NOMO-1 treated with dmso at 0.1 percent for 144 hours (cell line): ENCODE measurements around the gene MSH2.

Source experiments
- DNase-seq: peaks from one replicate; lab custom pipeline; 2025; ENCODE audit not compliant: unreplicated experiment; lab: John Stamatoyannopoulos, UW

MSH2 gene

DNA sequence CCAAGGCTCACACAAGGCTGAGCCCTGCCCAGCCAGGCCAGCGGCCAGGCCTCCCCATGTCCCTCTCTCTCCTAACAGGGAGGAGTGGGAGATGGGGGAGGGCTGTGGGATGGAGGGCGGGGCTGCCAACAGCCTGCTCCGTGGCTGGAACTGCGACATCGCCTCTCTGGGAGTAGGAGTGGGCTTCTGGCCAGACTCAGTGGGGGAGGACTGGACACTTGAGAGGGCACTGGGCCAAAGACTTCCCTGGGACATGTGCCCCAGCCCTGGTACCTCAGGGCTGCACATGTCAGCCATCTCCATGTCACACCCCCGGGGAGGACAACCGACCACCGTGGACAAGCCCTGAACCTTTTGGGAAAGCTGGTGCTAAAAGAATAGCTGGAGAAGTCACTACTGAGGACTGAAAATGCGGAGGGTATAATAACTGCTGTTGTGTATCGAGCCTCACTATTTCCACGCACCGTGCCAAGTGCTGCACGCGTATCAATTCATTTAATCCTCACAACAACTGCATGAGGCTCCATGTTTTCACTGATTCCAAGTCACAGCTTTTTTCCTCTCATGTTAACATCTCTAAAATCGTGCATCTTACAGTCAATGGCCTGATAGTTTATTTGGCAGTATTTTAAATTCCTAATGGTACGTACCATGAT lies 127.3 kb downstream of the MSH2 start:
- DNase-seq, result no peak

DNA sequence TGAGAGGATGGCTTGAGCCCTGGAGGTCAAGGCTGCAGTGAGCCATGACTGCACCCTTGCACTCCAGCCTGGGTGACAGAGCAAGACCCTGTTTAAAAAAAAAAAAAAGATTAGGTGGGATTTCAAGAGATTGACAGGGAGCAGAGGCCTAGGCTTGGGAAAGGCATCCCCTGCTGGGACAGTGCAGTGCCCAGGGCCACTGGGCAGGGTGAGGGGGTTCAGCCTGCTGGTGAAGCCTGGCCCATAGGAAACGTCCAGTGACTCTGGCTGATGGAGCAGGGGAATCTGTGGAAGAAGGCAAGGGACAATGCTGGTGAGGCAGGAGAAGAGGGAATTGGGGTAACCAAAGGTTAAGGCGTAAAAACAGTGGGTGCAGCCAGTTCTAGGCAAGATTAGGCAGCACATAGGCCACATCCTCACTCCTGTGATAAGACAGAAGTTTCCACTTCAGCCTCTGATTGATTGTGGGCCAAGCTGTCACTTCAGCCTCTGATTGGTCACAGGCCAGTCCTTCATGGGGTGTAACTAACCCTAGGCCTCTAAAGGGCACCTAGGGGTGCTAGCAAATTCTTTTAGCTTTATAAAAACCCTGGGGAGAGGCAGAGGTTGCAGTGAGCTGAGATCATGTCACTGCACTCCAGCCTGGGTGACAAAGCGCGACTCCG lies 128.6 kb downstream of the MSH2 start:
- DNase-seq, result no peak
